HG03457 (cell line): Measurements from ENCODE around the gene APOBEC3B.
A peak's percentile ranks its signal among the peaks of the same experiment; 100 is the strongest.
"Not testable (repeated sequence)": the region's sequence is repeated elsewhere in the genome, so short reads cannot be mapped to it uniquely, and the experiment has no call there.

Source experiments
- ATAC-seq: cut with Tn5 transposase; IDR thresholded peaks from one replicate; pipeline ENCODE4 v1.9.1; 2021; ENCODE audit warnings: moderate number of reproducible peaks; ENCODE audit not compliant: unreplicated experiment

The APOBEC3B gene

DNA sequence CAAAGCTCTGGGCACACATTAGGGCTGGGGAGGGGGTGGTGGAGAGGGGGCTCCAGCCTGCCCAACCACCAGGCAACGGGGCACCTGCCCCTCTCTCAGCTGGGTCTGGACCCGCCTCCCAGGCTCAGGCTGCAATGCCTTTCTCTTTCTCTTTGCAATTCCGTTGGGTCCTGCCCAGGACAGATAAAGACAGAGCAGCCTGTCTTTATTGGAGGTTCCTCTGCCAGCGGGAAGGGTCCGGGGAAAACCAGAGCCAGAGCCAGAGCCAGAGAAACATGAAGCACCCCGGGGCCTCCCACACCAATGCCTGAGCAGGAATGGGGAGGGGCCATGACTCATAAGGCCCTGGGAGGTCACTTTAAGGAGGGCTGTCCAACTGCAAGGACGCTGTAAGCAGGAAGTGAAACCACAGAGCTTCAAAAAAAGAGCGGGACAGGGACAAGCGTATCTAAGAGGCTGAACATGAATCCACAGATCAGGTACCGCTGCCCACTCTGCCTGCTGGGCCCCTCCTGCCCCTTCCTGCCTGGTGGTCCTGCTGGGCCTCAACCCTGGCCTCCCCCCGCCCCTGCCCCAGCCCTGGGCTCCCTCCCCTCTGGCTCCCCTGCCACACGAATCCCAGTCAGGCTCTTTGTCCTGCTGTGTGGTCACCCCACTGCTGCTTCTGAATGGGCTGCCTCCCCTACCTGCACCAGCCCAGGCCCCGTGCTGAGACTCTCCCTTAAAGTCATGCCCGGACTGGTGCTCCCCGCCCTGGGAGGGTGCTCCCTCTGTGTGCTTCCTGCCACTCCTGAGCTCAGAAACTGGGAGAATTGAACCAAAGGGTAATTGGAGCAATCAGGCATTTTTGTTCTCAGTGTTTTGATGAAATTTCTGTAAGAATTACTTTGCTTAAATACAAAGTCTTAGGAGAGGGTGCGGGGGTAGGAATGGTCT lies at the start of gene APOBEC3B:
Gene APOBEC3B, plus strand, starts transcription at position 356 of the 936 bp plus-strand sequence. Its CDS starts 107 bp downstream, at position 463.
- no peak for ATAC-seq

- no peak for ATAC-seq
Observed at GRCh38 chr22:38935023-38935422, 47.1 kb upstream of the APOBEC3B start.

GRCh38 chr22:38935616-38936015 lies 46.5 kb upstream of the APOBEC3B start:
- no peak for ATAC-seq

GRCh38 chr22:38936562-38936961 lies 45.6 kb upstream of the APOBEC3B start:
- no peak for ATAC-seq

- ATAC-seq: no peak
Observed at GRCh38 chr22:38937036-38937435, 45.1 kb upstream of the APOBEC3B start.

DNA sequence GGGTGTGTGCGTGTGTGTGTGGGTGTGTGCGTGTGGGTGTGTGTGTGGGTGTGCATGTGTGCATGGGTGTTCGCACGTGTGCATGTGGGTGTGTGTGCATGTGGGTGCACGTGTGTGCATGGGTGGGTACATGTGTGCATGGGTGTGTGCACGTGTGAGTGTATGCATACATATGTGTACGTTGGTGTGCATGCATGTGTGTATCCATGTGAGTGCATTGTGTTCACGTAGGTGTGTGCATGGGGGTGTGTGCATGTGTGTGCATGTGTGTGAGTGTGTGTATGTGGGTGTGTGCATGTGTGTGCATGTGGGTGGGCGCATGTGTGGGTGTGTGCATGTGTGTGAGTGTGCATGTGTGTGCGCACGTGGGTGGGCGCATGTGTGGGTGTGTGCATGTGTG lies 44.6 kb upstream of the APOBEC3B start:
- ATAC-seq: no peak

DNA sequence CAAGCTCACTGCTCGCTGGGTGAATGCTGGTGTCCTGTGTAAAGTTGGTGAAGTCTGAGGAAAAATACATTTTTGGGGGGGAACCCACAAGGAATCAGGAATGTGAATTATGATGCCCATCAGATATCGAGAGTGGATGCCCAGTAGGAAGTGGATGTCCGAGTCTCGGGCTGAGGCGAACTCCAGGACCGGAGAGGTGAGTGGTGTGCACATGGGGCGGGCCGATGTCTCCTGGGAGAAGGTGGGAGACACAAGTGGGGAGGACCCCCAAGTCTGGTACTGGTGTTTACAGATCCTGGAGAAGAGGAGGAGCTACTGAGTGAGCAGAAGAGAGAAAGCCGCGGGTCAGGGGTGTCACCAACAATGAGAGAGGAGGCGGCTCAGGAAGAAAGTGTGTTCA lies 43.9 kb upstream of the APOBEC3B start:
- ATAC-seq: no peak

GRCh38 chr22:38938925-38939324 lies 43.2 kb upstream of the APOBEC3B start:
- ATAC-seq: no peak

GRCh38 chr22:38940811-38941384 lies 41.2 kb upstream of the APOBEC3B start:
- ATAC-seq: no peak

DNA sequence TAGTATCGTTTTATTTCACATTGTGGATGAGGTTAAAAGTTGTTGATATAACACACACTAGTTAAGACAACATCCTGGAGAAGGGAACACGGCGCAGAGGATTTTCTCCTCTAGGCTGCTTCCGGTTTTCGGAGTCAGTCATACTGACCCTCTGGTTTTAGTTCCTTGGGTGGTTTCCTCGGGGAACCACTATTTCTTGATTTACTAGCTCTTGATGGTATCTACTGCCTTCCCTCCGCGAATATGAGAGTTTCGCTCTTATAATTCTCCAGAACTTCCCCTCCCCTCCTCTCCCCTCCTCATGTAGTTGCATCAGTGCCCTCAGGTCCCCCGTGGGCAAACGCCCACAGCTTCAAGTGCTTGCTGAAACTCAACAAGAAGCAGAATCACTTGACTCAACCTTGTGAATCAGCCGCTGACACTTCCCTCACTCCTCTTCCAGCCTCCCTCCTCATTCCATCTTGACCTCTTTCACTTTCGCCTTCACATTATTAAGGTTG lies 40.6 kb upstream of the APOBEC3B start:
- ATAC-seq: peak; percentile 50

DNA sequence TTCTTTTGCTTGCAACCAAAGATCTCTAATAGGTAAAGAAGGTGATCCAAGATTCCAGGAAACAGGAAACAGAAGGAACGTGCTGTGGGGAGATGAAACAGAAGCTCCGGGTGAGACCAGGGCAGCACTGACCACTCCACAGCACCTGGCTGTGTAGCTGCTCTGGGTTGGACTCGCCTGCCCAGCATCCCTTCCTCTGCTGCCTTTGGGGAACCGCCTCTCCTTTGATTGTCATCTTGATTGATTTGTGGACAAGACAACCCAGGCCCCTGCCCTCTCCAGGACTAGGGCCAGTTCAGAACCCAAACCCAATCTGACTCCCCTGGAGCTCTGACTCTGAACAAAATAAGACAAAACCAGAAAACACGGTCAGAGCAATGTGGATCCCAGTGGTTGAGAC lies 39.4 kb upstream of the APOBEC3B start:
- no peak for ATAC-seq

DNA sequence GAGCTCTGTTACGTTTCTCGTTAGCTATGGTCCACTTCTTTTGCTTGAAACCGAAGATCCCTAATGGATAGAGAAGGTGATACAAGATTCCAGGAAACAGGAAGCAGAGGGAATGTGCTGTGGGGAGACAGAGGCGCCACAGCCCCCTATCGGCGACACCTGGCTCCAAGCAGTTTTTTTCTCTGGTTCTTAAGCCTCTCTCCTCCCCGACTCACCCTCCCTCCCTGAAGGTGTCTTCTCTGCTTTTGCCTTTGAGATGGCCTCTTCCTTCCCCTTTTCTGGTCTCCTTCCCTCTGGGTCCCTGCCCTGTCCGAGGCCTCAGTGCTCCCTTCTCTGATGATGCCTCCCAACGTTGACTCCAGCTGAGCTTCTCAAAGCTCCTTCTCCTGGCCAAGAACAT lies 38.9 kb upstream of the APOBEC3B start:
- no peak for ATAC-seq

GRCh38 chr22:38943882-38944281 lies 38.3 kb upstream of the APOBEC3B start:
- ATAC-seq: no peak

DNA sequence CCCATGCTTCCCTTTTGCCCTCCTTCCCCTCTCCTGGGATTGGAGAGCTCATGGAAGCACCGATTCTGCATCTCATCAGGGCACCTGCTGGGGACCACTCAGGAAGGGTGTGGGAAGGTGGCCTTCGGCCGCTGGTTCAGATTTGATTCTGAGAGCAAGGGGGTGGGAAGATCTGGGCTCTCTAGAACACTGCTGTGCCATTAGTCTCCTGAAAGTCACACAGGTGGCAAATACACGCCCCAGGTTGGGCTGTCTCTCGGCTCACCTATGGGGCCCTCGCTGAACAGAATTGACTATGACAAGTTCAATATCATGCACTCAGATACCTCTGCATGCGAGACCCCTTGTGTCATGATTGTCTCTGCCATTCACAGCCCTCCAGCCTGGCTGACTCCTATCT lies 37.5 kb upstream of the APOBEC3B start:
- ATAC-seq: no peak

DNA sequence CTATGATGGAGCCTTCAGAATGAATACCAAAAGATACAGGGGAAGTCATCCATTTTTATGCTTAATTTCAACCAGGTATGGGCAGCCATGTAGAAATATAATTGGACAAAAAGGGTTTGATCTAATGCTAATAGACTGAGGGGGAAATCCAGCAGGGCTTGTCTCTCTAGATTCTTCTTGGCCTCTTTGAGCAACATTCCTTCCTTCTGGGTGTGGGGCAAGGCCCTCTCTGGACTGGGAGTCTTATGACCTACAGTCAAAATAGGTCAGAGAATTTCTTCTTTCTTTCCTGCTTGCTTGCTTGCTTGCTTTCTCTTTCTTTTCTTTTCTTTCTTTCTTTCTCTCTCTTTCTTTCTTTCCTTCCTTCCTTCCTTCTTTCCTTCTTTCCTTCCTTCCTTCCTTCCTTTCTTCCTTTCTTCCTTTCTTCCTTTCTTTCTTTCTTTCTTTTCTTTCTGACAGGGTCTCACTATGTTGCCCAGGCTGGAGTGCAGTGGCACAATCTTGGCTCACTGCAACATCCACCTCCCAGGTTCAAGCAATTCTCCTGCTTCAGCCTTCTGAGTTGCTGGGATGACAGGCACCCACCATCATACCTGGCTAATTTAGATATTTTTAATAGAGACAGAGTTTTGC lies 36.3 kb upstream of the APOBEC3B start:
- not testable (repeated sequence) for ATAC-seq

- no peak for ATAC-seq
Observed at GRCh38 chr22:38946771-38947170, 35.4 kb upstream of the APOBEC3B start.

- no peak for ATAC-seq
Observed at GRCh38 chr22:38947321-38948140, 34.6 kb upstream of the APOBEC3B start.

DNA sequence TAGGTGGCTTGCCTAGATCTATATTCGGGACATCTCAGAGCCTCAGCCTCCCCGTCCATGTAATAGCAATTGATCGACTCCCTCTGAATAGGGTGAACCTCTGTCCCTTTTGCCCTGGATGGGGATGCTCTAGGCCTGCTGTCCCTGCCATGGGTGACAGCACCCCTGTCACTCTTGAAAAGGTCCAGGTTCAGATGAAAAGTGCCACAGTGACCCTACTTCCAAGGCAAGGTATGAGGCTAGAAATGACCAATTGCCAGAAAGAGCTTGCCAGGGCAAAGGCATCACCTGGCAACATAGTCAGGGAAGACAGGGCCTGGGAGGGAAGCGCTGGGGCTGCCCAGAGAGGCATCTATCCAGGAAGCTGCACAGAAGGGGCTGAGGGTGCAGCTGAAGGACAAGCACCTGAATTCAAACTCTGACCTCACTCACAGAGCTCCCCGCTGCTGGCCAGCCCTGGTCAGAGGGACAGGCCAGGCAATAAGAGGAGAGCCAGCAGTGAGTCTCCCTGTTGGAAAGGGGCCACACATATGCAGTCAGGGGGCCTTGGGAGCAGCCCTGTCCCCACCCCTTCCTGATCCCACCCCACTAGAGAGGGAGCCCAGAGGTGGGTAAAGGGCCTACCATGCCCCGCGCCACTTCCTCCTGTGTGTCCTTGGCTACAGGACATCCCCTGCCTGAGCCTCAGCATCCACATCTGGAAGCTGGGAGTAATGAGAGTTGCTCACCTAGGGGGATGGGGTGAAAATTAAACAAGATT lies 33.8 kb upstream of the APOBEC3B start:
- no peak for ATAC-seq

- no peak for ATAC-seq
Observed at GRCh38 chr22:38949889-38950405, 32.2 kb upstream of the APOBEC3B start.
